ENCODE results near the gene TTC23.
"Not testable (repeated sequence)": the region's sequence is repeated elsewhere in the genome, so short reads cannot be mapped to it uniquely, and the experiment has no call there.

TTC23 gene

GRCh38 chr15:99250857-99251841 lies 1.8 kb upstream of the TTC23 start, which contains the start of gene LRRC28:
TSS of gene LRRC28 (plus strand) at chr15:99251481. CDS start at chr15:99255958, 4,477 bp downstream.
- in situ Hi-C loops (cut with MboI; ENCODE audit: low sequenced_read_pairs), result loop anchor here (25.0 kb wide), 1 partner anchor 661 kb away; no protein-coding TSS in a partner anchor

- in situ Hi-C loops (cut with MboI; ENCODE audit: low sequenced_read_pairs), result loop anchor here (25.0 kb wide), 1 partner anchor 662 kb away; no protein-coding TSS in a partner anchor
Observed at GRCh38 chr15:99250494-99250856, 1.1 kb upstream of the TTC23 start.

- in situ Hi-C loops (cut with MboI; ENCODE audit: low sequenced_read_pairs), result loop anchor here (25.0 kb wide), 1 partner anchor 662 kb away; no protein-coding TSS in a partner anchor
Observed at GRCh38 chr15:99250001-99250400, 620 bp upstream of the TTC23 start.

- in situ Hi-C loops (cut with MboI; ENCODE audit: low sequenced_read_pairs), result no loop called here
Observed at GRCh38 chr15:99248000-99248715, 1.2 kb downstream of the TTC23 start.

- in situ Hi-C loops (cut with MboI; ENCODE audit: low sequenced_read_pairs), result no loop called here
Observed at GRCh38 chr15:99247062-99247461, 2.3 kb downstream of the TTC23 start.

GRCh38 chr15:99244306-99244705 lies 5.1 kb downstream of the TTC23 start:
- in situ Hi-C loops (cut with MboI; ENCODE audit: low sequenced_read_pairs), result no loop called here

- in situ Hi-C loops (cut with MboI; ENCODE audit: low sequenced_read_pairs), result no loop called here
Observed at GRCh38 chr15:99241752-99242151, 7.6 kb downstream of the TTC23 start.

- in situ Hi-C loops (cut with MboI; ENCODE audit: low sequenced_read_pairs), result no loop called here
Observed at GRCh38 chr15:99239545-99240198, 9.7 kb downstream of the TTC23 start.

GRCh38 chr15:99238849-99239248 lies 10.5 kb downstream of the TTC23 start:
- in situ Hi-C loops (cut with MboI; ENCODE audit: low sequenced_read_pairs), result no loop called here

- in situ Hi-C loops (cut with MboI; ENCODE audit: low sequenced_read_pairs), result not testable (repeated sequence)
Observed at GRCh38 chr15:99234160-99234559, 15.2 kb downstream of the TTC23 start.

GRCh38 chr15:99232740-99233139 lies 16.6 kb downstream of the TTC23 start:
- in situ Hi-C loops (cut with MboI; ENCODE audit: low sequenced_read_pairs), result no loop called here

- in situ Hi-C loops (cut with MboI; ENCODE audit: low sequenced_read_pairs), result no loop called here
Observed at GRCh38 chr15:99230867-99231266, 18.5 kb downstream of the TTC23 start.

- in situ Hi-C loops (cut with MboI; ENCODE audit: low sequenced_read_pairs), result no loop called here
Observed at GRCh38 chr15:99228120-99228770, 21.1 kb downstream of the TTC23 start.

GRCh38 chr15:99226802-99227201 lies 22.6 kb downstream of the TTC23 start:
- in situ Hi-C loops (cut with MboI; ENCODE audit: low sequenced_read_pairs), result no loop called here

- in situ Hi-C loops (cut with MboI; ENCODE audit: low sequenced_read_pairs), result no loop called here
Observed at GRCh38 chr15:99224372-99225214, 24.8 kb downstream of the TTC23 start.

- in situ Hi-C loops (cut with MboI; ENCODE audit: low sequenced_read_pairs), result no loop called here
Observed at GRCh38 chr15:99213187-99213811, 36.1 kb downstream of the TTC23 start.

GRCh38 chr15:99212406-99212805 lies 37.0 kb downstream of the TTC23 start:
- in situ Hi-C loops (cut with MboI; ENCODE audit: low sequenced_read_pairs), result no loop called here

- in situ Hi-C loops (cut with MboI; ENCODE audit: low sequenced_read_pairs), result no loop called here
Observed at GRCh38 chr15:99211926-99212325, 37.5 kb downstream of the TTC23 start.

- in situ Hi-C loops (cut with MboI; ENCODE audit: low sequenced_read_pairs), result no loop called here
Observed at GRCh38 chr15:99210334-99210733, 39.0 kb downstream of the TTC23 start.

All from HL-60/S4 treated with retinoic acid at 250 ng/mL for 4 days and 3 days (cell line).